ENCODE data around the gene INPP5K.

GRCh38 chr17:1481736-1482135 is 34.7 kb downstream of the INPP5K start:
- TF ChIP-seq CTCF (IDR thresholded peaks at IDR 0.05) (no peak), EZH2 (IDR thresholded peaks at IDR 0.05; ENCODE audit: borderline replicate concordance, insufficient read depth, low read depth, low read length, poor library complexity, severe bottlenecking) (no peak)

All from B cell (primary cell).